Measurements from ENCODE around the gene ATF4.

GRCh38 chr22:39515266-39516050 is 4.9 kb upstream of the ATF4 start:
- TF ChIP-seq CTCF (IDR thresholded peaks at IDR 0.05; ENCODE audit: low read depth, low read length, poor library complexity, severe bottlenecking) (no peak), EZH2phosphoT487 (IDR thresholded peaks at IDR 0.05; ENCODE audit: borderline replicate concordance, low read length) (no peak)

Data from DOHH2 (cell line).